OCI-LY7 (cell line): ENCODE data around the gene TMPRSS6.

ENCODE experiments used
- CTCF ChIP-seq: fragments of 200-600 bp; sonication (generic); conservative IDR thresholded peaks from 2 replicates; pipeline ENCODE4 v1.5.1; 2014; ENCODE audit warnings: mild to moderate bottlenecking, antibody characterized with exemption, low read length, moderate library complexity, mixed read lengths
- EZH2phosphoT487 ChIP-seq: fragments of 200-600 bp; sonication (generic); IDR thresholded peaks from 2 replicates; pipeline ENCODE4 v1.6.1; 2018; ENCODE audit warnings: low read depth, borderline replicate concordance, mild to moderate bottlenecking, mixed run types, antibody characterized with exemption, low read length, moderate library complexity, mixed read lengths

DNA sequence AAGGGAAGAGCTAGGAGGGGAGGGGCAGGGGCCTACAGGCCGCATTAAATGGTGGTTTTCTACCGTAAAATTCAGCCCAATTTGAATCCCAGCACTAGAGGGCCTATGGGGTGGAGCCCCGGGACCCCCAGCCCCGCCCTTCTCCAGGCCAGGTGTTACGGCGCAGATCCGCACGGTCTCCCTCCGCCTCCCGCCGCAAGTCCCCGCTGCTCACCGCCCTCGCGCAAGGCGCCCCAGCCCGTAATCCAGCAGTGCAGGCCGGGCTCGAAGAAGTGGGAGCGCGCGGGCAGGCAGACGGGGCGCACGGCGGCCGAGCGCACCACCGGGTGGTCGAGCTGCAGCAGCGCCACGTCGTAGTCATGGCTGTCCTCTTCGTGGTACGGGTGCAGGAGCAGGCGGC is 40.7 kb downstream of the TMPRSS6 start:
- TF ChIP-seq CTCF (no peak), EZH2phosphoT487 (no peak)
